HS-5 (cell line): ENCODE results near the gene UCN.
"Not testable (repeated sequence)": the region's sequence is repeated elsewhere in the genome, so short reads cannot be mapped to it uniquely, and the experiment has no call there.

ENCODE experiments used
- DNase-seq: peaks from one replicate; pipeline ENCODE4 v3.0.0-alpha.2; 2012; ENCODE audit warnings: low read depth

The UCN gene

GRCh38 chr2:27282892-27283291, 25.4 kb downstream of the UCN start:
- DNase-seq = no peak

GRCh38 chr2:27281855-27282559, 26.2 kb downstream of the UCN start, which contains the start of gene TRIM54:
TRIM54 (plus strand) TSS chr2:27282429; CDS start chr2:27282732, 303 bp downstream.
- DNase-seq = no peak

- DNase-seq = no peak
These were observed 26.8 kb downstream of the UCN start for GRCh38 chr2:27281442-27281841.

DNA sequence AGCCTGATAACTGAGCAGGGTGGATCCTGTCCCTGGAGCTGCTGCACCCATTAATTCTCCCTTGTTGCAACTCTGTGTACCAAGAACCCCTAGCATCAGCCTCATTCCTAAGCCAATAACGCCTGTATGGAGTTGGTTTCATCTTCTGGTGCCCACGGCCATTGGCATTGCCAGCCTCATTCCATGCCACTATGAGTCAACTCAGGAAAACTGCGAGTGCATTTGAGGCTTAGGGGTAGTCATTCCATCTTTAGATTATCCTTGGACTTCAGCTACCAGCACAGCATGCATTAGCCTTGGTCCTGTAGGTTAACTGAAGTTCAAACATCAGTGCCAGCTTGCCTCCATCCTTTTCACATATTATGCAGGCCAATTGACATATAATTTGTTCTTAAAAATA, 27.4 kb downstream of the UCN start:
- no peak for DNase-seq

DNA sequence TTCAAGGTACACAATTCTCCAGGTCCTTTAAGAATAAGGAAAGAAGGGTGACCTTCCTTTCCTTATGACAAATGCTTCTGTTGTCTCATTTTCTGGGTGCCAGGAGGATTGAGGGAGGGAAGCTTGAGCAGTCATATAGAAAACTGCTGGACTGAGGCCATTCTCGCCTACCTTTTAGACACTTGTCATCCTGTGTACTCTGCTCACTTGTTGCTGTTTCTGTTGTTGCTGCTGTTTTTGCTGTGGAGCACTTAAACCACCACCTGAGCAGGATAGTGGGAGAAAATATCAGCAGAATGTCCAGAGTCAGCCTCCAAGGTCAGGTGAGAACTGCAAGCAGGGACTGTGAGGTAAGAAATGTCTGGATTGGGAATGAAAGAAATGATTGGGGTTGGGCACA, 30.2 kb downstream of the UCN start:
- no peak for DNase-seq

DNA sequence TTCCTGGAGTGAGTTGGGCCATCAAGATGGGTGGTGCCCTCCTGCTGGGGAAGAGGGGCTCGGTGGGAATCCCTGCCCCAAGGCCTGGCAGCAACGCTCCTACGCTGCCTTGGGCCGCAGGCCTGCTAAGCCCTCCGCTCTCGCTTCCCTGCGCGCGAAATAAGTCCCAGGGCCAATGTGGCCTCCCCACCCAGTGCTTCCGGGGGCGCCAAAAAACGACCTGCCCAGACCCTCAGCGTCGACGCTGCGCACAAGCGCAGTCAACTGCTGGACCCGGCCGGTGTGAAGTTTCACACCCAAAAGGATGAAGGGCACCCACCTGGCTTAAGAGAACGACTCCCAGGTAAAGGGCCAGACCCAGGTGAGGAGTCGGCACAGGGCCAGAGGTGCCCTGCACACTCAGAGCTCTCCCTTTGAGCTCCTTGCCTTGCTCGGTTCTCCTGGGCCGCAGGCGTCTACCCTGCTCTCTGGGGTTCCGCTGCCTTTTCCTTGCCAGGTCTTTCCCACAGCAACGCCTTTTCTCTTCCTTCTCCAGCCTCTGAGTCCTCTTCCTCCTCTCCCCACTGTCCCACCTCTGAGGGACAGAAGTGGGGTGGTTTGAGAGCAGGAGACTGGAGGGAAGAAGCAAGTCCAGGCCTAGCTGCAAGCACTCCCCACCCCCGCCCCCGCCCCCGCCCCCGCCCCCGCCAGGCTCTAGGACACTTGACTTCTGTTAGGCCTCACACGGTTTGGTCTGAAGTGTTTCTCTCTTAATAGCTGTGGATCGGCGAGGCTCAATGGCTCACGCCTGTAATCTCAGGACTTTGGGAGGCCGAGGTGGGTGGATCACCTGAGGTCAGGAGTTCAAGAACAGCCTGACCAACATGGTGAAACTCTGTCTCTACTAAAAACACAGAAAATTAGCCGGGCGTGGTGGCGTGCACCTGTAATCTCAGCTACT, 32.8 kb downstream of the UCN start, which contains the start of gene DNAJC5G:
TSS of gene DNAJC5G (plus strand) at position 223 of the 940 bp plus-strand sequence. CDS start 1,296 bp downstream, outside the sequence.
- DNase-seq = no peak

- not testable (repeated sequence) for DNase-seq
These were observed 35.4 kb downstream of the UCN start for GRCh38 chr2:27272537-27273522.

- no peak for DNase-seq
These were observed 36.5 kb downstream of the UCN start for GRCh38 chr2:27271631-27272340.

DNA sequence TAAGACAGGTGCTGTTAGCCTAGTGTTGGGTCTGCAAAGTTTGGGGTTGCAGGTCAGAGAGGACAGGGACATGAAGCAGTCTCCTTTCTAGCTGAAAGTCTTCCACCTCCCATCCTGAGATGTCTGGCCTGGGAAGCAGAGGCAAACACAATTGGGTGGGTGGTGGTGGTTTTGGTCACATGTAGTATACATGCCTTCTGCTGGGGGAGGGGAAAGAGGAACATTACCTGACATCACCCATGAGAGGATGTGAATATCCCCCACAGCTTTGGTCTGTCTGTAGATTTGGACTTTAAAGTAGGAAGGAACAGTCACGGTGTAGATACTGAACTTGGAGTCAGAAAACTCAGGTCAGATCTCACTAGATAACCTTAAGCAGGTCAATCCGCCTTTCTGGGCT, 37.6 kb downstream of the UCN start:
- DNase-seq = no peak

DNA sequence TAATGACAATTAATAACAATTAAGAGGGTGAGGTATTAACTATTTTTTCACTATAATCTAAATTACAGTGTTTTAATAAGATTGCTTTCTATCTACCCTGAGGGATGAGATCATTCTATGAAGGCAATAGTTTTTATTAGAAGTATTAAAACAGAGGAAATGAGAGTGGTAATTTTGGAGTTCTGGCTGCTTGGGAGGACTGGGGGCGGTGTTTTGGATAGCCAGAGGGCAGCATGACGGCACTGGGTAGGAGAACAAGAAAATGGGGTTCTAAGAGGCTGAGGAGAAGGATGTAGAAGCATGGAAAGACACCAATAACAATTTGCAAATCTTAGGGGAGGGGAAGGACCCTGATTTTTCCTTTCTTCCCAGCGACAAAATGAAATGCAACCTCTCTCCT, 38.1 kb downstream of the UCN start:
- DNase-seq = no peak

DNA sequence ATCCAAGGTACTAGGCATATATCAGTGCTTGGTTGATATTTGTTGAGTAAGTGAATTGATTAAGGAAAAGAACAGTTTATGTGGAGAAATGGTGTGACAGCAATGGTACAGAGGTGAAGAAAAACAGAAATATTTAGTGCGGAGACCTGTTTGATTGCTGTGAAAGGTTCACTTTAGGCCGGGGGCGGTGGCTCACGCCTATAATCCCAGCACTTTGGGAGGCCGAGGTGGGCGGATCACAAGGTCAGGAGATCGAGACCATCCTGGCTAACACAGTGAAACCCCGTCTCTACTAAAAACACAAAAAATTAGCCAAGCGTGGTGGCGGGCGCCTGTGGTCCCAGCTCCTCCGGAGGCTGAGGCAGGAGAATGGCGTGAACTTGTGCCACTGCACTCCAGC, 39.9 kb downstream of the UCN start:
- not testable (repeated sequence) for DNase-seq

GRCh38 chr2:27265536-27265870, 42.7 kb downstream of the UCN start:
- DNase-seq = no peak

- no peak for DNase-seq
These were observed 43.3 kb downstream of the UCN start for GRCh38 chr2:27264753-27265535.

DNA sequence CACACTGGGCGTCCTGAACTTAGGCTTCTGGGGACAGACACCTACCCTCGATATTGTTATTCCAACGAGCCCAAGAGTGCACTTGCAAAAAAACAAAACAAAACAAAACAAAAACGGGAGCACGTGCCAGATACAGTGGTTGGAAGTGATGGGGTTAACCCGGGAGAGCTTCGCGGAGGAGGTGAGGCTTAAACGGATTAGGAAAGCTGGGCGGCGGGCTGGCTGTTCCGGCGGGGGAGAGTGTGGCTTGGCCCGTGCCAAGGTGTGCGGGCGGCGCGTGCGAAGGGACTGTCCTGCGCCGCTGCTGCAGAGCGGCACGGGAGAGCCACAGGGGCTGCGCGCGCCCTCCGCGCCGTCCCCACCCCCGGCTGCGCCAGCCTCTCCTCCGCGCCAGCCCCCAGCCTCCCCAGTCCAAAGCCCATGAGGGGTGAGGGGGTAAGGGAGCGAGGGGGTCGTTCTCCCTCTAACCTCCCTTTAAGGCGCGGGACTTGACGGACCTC, 43.9 kb downstream of the UCN start:
- DNase-seq = no peak

DNA sequence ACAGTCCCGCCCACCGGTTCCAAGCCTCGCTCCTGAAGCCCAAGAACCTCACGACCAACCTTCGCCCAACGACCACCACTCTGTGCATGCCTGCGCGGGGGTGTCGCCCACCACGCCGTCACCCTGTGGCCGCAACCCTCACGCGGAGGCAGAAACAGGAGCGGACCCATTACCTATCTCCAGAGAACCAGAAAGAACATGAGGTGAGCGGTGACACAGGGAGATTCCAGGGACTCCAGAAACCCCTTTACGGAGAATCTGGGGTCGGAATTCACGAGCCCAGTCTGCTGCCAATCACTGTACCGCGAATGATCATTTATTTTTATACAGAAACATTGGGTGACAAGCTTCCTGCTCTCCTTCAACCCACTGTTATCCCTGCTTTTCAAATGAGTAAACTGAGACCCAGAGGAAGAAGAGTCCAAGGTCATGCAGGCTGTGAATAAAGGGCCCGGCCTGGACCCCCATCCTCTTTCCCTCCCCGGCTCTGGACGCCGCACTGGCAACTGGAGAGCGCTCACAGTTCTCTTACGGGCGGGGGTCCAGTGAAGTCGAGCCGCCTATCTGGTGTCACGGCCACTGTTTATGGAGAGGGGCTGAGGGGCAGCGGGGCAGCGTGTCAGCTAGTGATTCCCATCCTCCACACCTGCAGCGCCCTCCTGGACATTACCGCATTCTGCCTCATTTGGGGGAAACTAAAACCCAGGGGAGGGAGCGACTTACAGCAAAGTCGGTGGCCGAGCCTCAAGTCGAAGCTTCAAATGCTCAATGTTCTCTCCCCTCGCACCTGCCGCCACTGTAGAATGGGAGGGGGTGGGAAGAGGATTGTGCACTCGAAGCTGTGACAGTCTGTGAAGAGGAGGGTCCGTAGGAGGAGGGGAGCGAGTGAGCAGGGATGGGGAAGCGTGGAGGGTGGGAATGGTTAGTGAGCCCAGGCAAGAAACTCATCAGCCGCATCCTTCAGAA, 44.7 kb downstream of the UCN start:
- no peak for DNase-seq

DNA sequence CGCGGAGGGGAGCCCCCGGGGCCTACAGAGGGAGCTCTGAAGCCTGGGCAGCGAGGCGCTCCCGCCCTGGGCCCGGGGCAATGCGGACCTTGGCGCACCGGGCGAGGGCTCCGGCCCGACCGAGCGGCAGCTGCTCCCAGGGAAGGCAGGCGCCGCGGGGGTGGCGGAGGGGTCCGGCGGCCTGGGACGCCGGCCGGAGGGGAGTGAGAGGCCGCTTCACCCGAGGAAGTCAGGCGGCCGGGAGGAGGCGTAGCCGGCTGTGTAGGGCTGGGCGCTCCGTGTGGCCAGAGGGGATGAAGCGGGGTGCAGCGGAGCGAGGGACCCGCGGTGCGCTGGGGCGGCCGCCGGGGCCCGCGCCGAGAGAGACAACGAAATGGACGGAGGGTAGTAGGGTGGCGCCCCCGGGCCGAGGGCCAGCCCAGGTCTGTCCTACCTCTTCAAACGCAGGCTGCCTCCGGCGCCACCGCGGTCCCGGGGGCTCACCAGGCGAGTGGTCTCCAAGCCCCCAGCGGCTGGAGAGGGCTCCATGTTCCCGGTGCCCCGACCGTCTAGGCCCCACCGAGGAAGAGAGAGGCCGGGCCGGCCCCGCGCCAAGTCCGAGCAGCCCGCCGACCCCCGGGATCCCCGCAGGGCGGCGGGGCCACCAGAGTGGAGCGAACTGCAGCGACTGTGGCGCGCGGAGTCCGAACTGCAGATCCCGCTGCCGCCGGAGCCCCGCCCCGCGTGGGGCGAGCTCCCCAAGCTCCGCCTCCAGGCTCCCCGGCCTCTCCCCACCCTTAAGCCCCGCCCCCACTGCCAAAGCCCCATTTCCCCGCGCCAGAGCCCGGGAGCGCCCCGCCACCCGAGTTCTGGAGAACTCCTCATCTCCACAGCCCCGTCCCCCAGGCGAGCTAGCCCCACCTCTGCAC, 45.6 kb downstream of the UCN start, which contains the start of gene SLC30A3:
TSS of gene SLC30A3 (minus strand) at position 669 of the 908 bp plus-strand sequence. CDS start at position 528, 141 bp downstream.
- DNase-seq = no peak

DNA sequence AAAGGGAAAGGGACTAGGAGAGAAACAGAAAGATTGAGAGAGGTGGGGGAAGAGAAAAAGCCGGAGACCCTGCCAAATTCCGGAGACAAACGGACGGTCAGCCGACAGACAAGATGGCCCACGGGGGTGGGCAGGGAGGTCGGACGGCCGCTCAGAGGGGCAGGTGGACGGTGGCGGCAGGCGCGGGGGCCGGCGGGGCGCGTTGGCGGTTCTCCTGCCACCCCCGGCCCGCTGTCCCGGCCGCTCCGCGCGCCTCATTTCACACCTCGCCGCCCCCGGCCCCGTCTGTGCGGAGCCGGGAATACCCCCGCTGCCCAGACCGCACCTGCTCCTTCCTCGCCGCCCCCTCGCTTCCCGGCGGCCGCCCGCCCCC, 46.3 kb downstream of the UCN start:
- DNase-seq = no peak
